Coronary artery (tissue), 2 donors: Measurements from ENCODE around the gene GRM1.

Experiments
- DNase-seq: peaks from one replicate; pipeline ENCODE4 v3.0.0-alpha.2; 2017; ENCODE audit warnings: low spot score
- H3K27ac ChIP-seq, 2 donors: fragments of 200-600 bp; sonication (generic); one replicate each; pipeline ENCODE4 v1.5.1; 2016 to 2019
- H3K4me3 ChIP-seq: fragments of 200-600 bp; sonication (generic); 2 replicates; pipeline ENCODE4 v1.5.1; 2016; ENCODE audit warnings: mild to moderate bottlenecking, moderate library complexity
- CTCF ChIP-seq: fragments of 200-600 bp; sonication (generic); IDR thresholded peaks from one replicate; pipeline ENCODE4 v1.5.1; 2019; ENCODE audit warnings: antibody characterized with exemption

GRM1 gene

GRCh38 chr6:146316175-146316495 lies 287.3 kb downstream of the GRM1 start:
- TF ChIP-seq CTCF: no peak
- no peak for DNase-seq
- H3K27ac ChIP-seq: no peak overlapping the region
- H3K4me3 ChIP-seq: no peak overlapping the region

- DNase-seq: no peak
- H3K4me3 ChIP-seq: no peak overlapping the region
- no peak for TF ChIP-seq CTCF
- no peak overlapping the region for H3K27ac ChIP-seq
Observed at GRCh38 chr6:146331013-146331412, 302.2 kb downstream of the GRM1 start.

GRCh38 chr6:146335336-146335735 lies 306.5 kb downstream of the GRM1 start:
- H3K27ac ChIP-seq: no peak overlapping the region
- no peak for TF ChIP-seq CTCF
- H3K4me3 ChIP-seq: no peak overlapping the region
- DNase-seq: no peak

GRCh38 chr6:146336191-146336590 lies 307.3 kb downstream of the GRM1 start:
- no peak for TF ChIP-seq CTCF
- no peak overlapping the region for H3K4me3 ChIP-seq
- no peak for DNase-seq
- no peak overlapping the region for H3K27ac ChIP-seq

GRCh38 chr6:146337376-146337775 lies 308.5 kb downstream of the GRM1 start:
- no peak for TF ChIP-seq CTCF
- Histone ChIP-seq H3K4me3 (no peak overlapping the region), H3K27ac (no peak overlapping the region)
- no peak for DNase-seq

GRCh38 chr6:146339716-146340115 lies 310.9 kb downstream of the GRM1 start:
- H3K27ac ChIP-seq: no peak overlapping the region
- TF ChIP-seq CTCF: no peak
- no peak for DNase-seq
- H3K4me3 ChIP-seq: no peak overlapping the region

GRCh38 chr6:146341493-146342230 lies 312.8 kb downstream of the GRM1 start:
- TF ChIP-seq CTCF: no peak
- Histone ChIP-seq H3K27ac (no peak overlapping the region), H3K4me3 (no peak overlapping the region)
- no peak for DNase-seq
